HG03439 (cell line): ENCODE data around the gene MAN1B1.

Experiments used
- ATAC-seq: cut with Tn5 transposase; IDR thresholded peaks from one replicate; pipeline ENCODE4 v1.9.1; 2021; ENCODE audit warnings: mild to moderate bottlenecking, moderate library complexity; ENCODE audit not compliant: unreplicated experiment

MAN1B1 gene

GRCh38 chr9:137141976-137142936, 55.5 kb downstream of the MAN1B1 start:
- no peak for ATAC-seq

GRCh38 chr9:137143459-137143858, 56.7 kb downstream of the MAN1B1 start:
- ATAC-seq, result no peak

GRCh38 chr9:137145731-137146526, 59.1 kb downstream of the MAN1B1 start:
- no peak for ATAC-seq

- no peak for ATAC-seq
Measured at GRCh38 chr9:137146527-137146918, 59.7 kb downstream of the MAN1B1 start.

- no peak for ATAC-seq
Measured at GRCh38 chr9:137147091-137147792, 60.5 kb downstream of the MAN1B1 start.

GRCh38 chr9:137147793-137148160, 61.0 kb downstream of the MAN1B1 start:
- ATAC-seq, result no peak

GRCh38 chr9:137148242-137148641, 61.5 kb downstream of the MAN1B1 start:
- no peak for ATAC-seq

GRCh38 chr9:137148661-137149060, 61.9 kb downstream of the MAN1B1 start:
- no peak for ATAC-seq

GRCh38 chr9:137149363-137149762, 62.6 kb downstream of the MAN1B1 start:
- no peak for ATAC-seq

- ATAC-seq, result peak; percentile 24
Measured at GRCh38 chr9:137149942-137150616, 63.3 kb downstream of the MAN1B1 start.

GRCh38 chr9:137150617-137151457, 64.1 kb downstream of the MAN1B1 start:
- ATAC-seq, result peak; percentile 40

GRCh38 chr9:137152844-137153405, 66.1 kb downstream of the MAN1B1 start:
- ATAC-seq, result no peak

GRCh38 chr9:137156567-137157375, 70.0 kb downstream of the MAN1B1 start:
- ATAC-seq, result no peak

GRCh38 chr9:137157618-137158415, 71.0 kb downstream of the MAN1B1 start:
- no peak for ATAC-seq

GRCh38 chr9:137158625-137159024, 71.8 kb downstream of the MAN1B1 start:
- no peak for ATAC-seq
